K562 (cell line): ENCODE measurements around the gene ELAC2. TPM values are rescaled to one million over a fixed set of nuclear protein-coding genes. Genes with fewer than 3 reads are reported as not detected.
A peak's percentile ranks its signal among the peaks of the same experiment; 100 is the strongest.

Experiments used
- ARID3B ChIP-seq: fragments of 250-450 bp; sonication (Bioruptor Pico); IDR thresholded peaks from 2 replicates; pipeline ENCODE4 v1.4.0; 2020; ENCODE audit warnings: borderline replicate concordance
- ARID4B ChIP-seq: sonication (generic); formaldehyde crosslinking; IDR thresholded peaks from 2 replicates; pipeline ENCODE4 v1.8.0; 2022; ENCODE audit warnings: mild to moderate bottlenecking, missing genetic modification reagents
- E2F6 ChIP-seq, 2 experiments: IDR thresholded peaks; 2 replicates each; pipeline ENCODE4 v1.6.1; 2011; ENCODE audit warnings: borderline replicate concordance in 1 of 2, control low read depth in 1 of 2, low read depth in 1 of 2, low read length in 1 of 2, mild to moderate bottlenecking in 1 of 2, mixed read lengths in 1 of 2, moderate library complexity in 1 of 2; ENCODE audit not compliant: insufficient read depth in 1 of 2, insufficient read length in 1 of 2, poor library complexity in 1 of 2, severe bottlenecking in 1 of 2; ENCODE audit errors: extremely low read depth in 1 of 2
- HINFP ChIP-seq: fragments of 450-650 bp; conservative IDR thresholded peaks from 2 replicates; pipeline ENCODE4 v1.6.1; 2016; ENCODE audit warnings: missing genetic modification characterization, low read depth, mild to moderate bottlenecking, control low read depth, missing compliant biosample characterization
- HNRNPUL1 ChIP-seq: fragments of 200-400 bp; formaldehyde crosslinking; IDR thresholded peaks from 2 replicates; pipeline ENCODE4 v1.6.1; 2017; ENCODE audit warnings: low read length
- KDM5B ChIP-seq: fragments of 200-600 bp; sonication (generic); IDR thresholded peaks from 2 replicates; pipeline ENCODE4 v1.6.1; 2012; ENCODE audit warnings: low read depth, mild to moderate bottlenecking, moderate library complexity, low read length, control low read depth, inconsistent platforms; ENCODE audit not compliant: insufficient replicate concordance
- MTF1 ChIP-seq: fragments of 250-450 bp; sonication (Bioruptor Pico); IDR thresholded peaks from 2 replicates; pipeline ENCODE4 v1.9.0; 2021; ENCODE audit warnings: moderate library complexity, mild to moderate bottlenecking, inconsistent platforms, borderline replicate concordance
- SIN3B ChIP-seq: fragments of 450-650 bp; IDR thresholded peaks from 2 replicates; pipeline ENCODE4 v1.6.1; 2017; ENCODE audit warnings: low read depth, mild to moderate bottlenecking, moderate library complexity
- VEZF1 ChIP-seq: fragments of 200-800 bp; sonication (Bioruptor generic); IDR thresholded peaks from 2 replicates; pipeline ENCODE4 v1.6.1; 2017; ENCODE audit warnings: missing genetic modification characterization, missing compliant biosample characterization
- ZKSCAN8 ChIP-seq: fragments of 200-800 bp; sonication (Bioruptor generic); IDR thresholded peaks from 2 replicates; pipeline ENCODE4 v1.6.1; 2016; ENCODE audit warnings: missing genetic modification characterization, missing compliant biosample characterization
- ZNF639 ChIP-seq, 2 experiments: fragments of 200-800 bp in 1 of 2; sonication (Bioruptor generic) in 1 of 2; sonication (generic) in 1 of 2; formaldehyde crosslinking in 1 of 2; IDR thresholded peaks in 1 of 2; conservative IDR thresholded peaks in 1 of 2; 2 replicates each; pipeline versions ENCODE4 v1.5.0 to v1.6.1; 2016 to 2020; ENCODE audit warnings: missing compliant biosample characterization in 1 of 2, missing genetic modification characterization in 1 of 2, missing genetic modification reagents in 1 of 2
- polyA plus RNA-seq, 8 experiments: library from polyadenylated mRNA; depleted of rRNA in 4 of 8; stranded (reverse) in 5 of 8; unstranded in 3 of 8; fragments of >200 nt; fragmentation: Nextera tagmentation in 2 of 8; fragmentation: Illumina TruSeq in 1 of 8; extraction: Ambion mirVana in 2 of 8; extraction: Trizol in 1 of 8; gene quantifications; 2 replicates each; pipeline versions ENCODE4 v1.2.1 to v1.2.3, GENCODE V29; 2011 to 2014; ENCODE audit warnings: inconsistent platforms in 1 of 8, missing spikeins in 1 of 8
- total RNA-seq, 7 experiments: library from RNA; depleted of rRNA in 6 of 7; stranded (reverse); fragments of >200 nt in 6 of 7; fragmentation: Illumina TruSeq in 2 of 7; extraction: Trizol in 2 of 7; gene quantifications; 2 replicates each; pipeline versions ENCODE4 v1.2.1 to v1.2.3, GENCODE V29; 2011 to 2021; ENCODE audit warnings: low replicate concordance in 1 of 7

The ELAC2 gene
- total and polyA plus RNA-seq, 9 of the 15 experiments (the other 6 are each of a cell fraction or from before 2014, with no cell fraction given): 4.5 to 129 (median 70.6) TPM

GRCh38 chr17:13017655-13018459 is at the start of gene ELAC2 (continued):
- no peak for TF ChIP-seq HINFP
- no peak for TF ChIP-seq HNRNPUL1
- TF ChIP-seq KDM5B: peak; percentile 96
- TF ChIP-seq ARID3B (CRISPR knock-in tag): no peak
- no peak; the same call in 1 of the 2 replicates for TF ChIP-seq SIN3B
- TF ChIP-seq VEZF1: no peak; the same call in 1 of the 2 replicates
- peak; percentile 38 to 39 for TF ChIP-seq E2F6 (IDR thresholded peaks at IDR 0.05; ENCODE audit: borderline replicate concordance in 1 of 2, extremely low read depth in 1 of 2, insufficient read depth in 1 of 2, insufficient read length in 1 of 2, low read depth in 1 of 2, low read length in 1 of 2, poor library complexity in 1 of 2, severe bottlenecking in 1 of 2)
- TF ChIP-seq ZNF639 (CRISPR knock-in tag; conservative IDR thresholded peaks at IDR 0.05 in 1 of 2, IDR thresholded peaks at IDR 0.05 in 1 of 2): peak in 1 of 2 experiments; percentile 62; a peak in 1 of 4 replicates
- TF ChIP-seq ZKSCAN8: no peak
- TF ChIP-seq MTF1 (CRISPR knock-in tag): no peak
- TF ChIP-seq ARID4B: peak; percentile 56; the same call in 1 of the 2 replicates
